ENCODE results near the gene LNP1. TPM values are rescaled to one million over a fixed set of nuclear protein-coding genes. Genes with fewer than 3 reads are reported as not detected.

Gene LNP1
- total RNA-seq, 4 donors from 2014 or later, result 0.64 to 0.97 (median 0.76) TPM; not detected in 1

- H3K36me3 ChIP-seq, result peaks cover 68% of the 10 kb centered on the region
Observed at GRCh38 chr3:100370756-100371155, 30.6 kb upstream of the LNP1 start.

DNA sequence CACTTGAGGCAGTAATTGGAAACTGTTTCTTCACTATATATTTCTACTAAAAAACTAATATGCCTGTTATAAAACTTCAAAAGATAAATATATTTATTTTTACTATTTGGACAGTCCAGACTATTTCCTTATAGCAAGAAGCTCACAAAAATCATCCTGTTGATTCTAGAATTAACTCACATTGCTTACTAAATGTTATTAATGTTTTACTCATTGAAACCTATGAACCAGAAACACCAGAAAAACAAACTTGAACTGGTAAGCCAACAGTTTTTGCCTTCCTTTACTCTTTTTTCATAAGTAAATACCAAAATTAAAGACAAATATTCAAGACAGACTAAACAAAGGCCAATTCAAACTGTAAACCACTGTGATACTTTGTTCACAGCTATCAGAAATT lies 26.8 kb upstream of the LNP1 start:
- no peak for TF ChIP-seq POLR2AphosphoS5 (IDR thresholded peaks at IDR 0.05)
- TF ChIP-seq POLR2A (IDR thresholded peaks at IDR 0.05), result no peak
- no peak for TF ChIP-seq EP300 (IDR thresholded peaks at IDR 0.05)
- TF ChIP-seq, protein P1, sequence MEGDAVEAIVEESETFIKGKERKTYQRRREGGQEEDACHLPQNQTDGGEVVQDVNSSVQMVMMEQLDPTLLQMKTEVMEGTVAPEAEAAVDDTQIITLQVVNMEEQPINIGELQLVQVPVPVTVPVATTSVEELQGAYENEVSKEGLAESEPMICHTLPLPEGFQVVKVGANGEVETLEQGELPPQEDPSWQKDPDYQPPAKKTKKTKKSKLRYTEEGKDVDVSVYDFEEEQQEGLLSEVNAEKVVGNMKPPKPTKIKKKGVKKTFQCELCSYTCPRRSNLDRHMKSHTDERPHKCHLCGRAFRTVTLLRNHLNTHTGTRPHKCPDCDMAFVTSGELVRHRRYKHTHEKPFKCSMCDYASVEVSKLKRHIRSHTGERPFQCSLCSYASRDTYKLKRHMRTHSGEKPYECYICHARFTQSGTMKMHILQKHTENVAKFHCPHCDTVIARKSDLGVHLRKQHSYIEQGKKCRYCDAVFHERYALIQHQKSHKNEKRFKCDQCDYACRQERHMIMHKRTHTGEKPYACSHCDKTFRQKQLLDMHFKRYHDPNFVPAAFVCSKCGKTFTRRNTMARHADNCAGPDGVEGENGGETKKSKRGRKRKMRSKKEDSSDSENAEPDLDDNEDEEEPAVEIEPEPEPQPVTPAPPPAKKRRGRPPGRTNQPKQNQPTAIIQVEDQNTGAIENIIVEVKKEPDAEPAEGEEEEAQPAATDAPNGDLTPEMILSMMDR (IDR thresholded peaks at IDR 0.05), result no peak
- Histone ChIP-seq H3K4me1 (no peaks in the 10 kb centered on the region), H3K27me3 (no peaks in the 10 kb centered on the region), H3K9me3 (no peaks in the 10 kb centered on the region), H3K4me3 (no peak overlapping the region), H3K27ac (no peak overlapping the region), H3K36me3 (peaks cover 76% of the 10 kb centered on the region)
- DNase-seq (ENCODE audit: low spot score in 2 of 2), result no peak

More at GRCh38 chr3:100370756-100371155, 30.6 kb upstream of the LNP1 start:
- DNase-seq (ENCODE audit: low spot score in 2 of 2), result no peak
- H3K27ac ChIP-seq, result no peak overlapping the region
- no peaks in the 10 kb centered on the region for H3K4me1 ChIP-seq
- H3K4me3 ChIP-seq, result no peak overlapping the region
- no peaks in the 10 kb centered on the region for H3K27me3 ChIP-seq
- 94% methylated on average over 1 of the region's 1 CpG for WGBS
- H3K9me3 ChIP-seq, result no peaks in the 10 kb centered on the region
- TF ChIP-seq, protein P1 (IDR thresholded peaks at IDR 0.05), result no peak
- no peak for TF ChIP-seq POLR2A (IDR thresholded peaks at IDR 0.05)
- TF ChIP-seq EP300 (IDR thresholded peaks at IDR 0.05), result no peak
- no peak for TF ChIP-seq POLR2AphosphoS5 (IDR thresholded peaks at IDR 0.05)

DNA sequence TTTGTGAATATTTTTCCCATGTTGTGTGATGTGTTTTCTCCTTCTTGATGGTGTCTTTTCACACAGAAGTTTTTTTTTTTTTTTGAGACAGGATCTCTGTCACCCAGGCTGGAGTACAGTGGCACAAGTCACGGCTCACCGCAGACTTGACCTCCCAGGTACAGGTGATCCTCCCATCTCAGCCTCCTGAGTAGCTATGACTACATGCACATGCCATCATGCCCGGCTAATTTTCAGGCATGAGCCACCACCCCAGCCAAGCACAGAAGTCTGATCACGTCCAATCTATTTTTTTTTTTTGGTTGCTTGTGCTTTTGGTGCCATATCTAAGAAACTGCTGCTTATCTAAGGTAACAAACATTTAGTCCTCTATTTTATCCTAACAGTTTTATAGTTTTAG lies 25.0 kb upstream of the LNP1 start:
- no peaks in the 10 kb centered on the region for H3K4me1 ChIP-seq
- no peak overlapping the region for H3K4me3 ChIP-seq
- TF ChIP-seq EP300 (IDR thresholded peaks at IDR 0.05), result no peak
- TF ChIP-seq POLR2AphosphoS5 (IDR thresholded peaks at IDR 0.05), result no peak
- no peak for TF ChIP-seq POLR2A (IDR thresholded peaks at IDR 0.05)
- TF ChIP-seq, protein P1 (IDR thresholded peaks at IDR 0.05), result no peak
- H3K9me3 ChIP-seq, result no peaks in the 10 kb centered on the region
- no peak for DNase-seq (ENCODE audit: low spot score in 2 of 2)
- peaks cover 77% of the 10 kb centered on the region for H3K36me3 ChIP-seq
- 98% methylated on average over 4 of the region's 4 CpGs for WGBS
- no peak overlapping the region for H3K27ac ChIP-seq
- H3K27me3 ChIP-seq, result no peaks in the 10 kb centered on the region

DNA sequence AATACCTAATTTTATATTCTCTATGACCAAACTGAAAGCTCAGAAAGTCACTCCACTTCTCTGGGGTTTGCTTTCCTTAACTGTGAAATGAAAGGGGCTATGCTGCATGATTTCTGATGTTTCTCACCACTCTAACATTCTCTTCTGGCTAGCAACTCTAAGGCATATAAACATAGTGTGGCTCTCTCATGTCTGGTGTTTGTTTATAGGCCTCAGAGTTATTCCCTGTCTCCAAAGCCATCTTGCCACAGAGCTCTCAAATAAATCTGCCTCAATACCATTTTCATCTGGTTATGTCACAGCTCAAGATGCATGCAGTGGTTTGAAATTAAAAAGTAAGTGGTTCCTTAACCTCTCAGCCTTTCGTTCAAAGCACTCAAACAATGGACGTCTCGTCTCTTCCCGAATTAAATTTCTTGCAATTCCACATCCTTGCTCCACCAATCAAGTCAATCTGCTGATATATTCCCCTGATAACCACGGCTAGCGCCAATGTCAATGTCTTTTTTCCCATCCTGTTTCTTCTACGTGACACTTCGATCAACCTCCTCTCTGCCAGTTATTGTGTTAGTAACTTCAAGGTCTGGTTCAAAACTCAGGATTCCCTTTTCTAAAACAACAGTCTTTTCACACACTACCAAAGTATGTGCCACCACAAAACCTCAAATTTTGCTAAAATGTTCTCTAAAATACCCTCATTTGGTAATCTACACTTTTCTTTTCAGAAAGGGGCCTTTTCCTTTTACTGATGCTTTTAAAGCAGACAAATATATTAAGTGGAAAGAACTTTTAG lies 16.4 kb upstream of the LNP1 start:
- H3K9me3 ChIP-seq, result peaks cover 9% of the 10 kb centered on the region
- H3K27ac ChIP-seq, result no peak overlapping the region
- no peak for DNase-seq (ENCODE audit: low spot score in 2 of 2)
- 83% methylated on average over 8 of the region's 8 CpGs for WGBS
- H3K36me3 ChIP-seq, result peaks cover 53% of the 10 kb centered on the region
- no peak overlapping the region for H3K4me3 ChIP-seq
- no peaks in the 10 kb centered on the region for H3K4me1 ChIP-seq
- TF ChIP-seq EP300 (IDR thresholded peaks at IDR 0.05) (no peak), POLR2A (IDR thresholded peaks at IDR 0.05) (no peak), POLR2AphosphoS5 (IDR thresholded peaks at IDR 0.05) (no peak)
- TF ChIP-seq, protein P1 (IDR thresholded peaks at IDR 0.05), result no peak
- H3K27me3 ChIP-seq, result no peaks in the 10 kb centered on the region

GRCh38 chr3:100386437-100387074 lies 14.8 kb upstream of the LNP1 start:
- Histone ChIP-seq H3K36me3 (peaks cover 42% of the 10 kb centered on the region), H3K4me3 (no peak overlapping the region), H3K4me1 (no peaks in the 10 kb centered on the region), H3K9me3 (peaks cover 9% of the 10 kb centered on the region), H3K27me3 (no peaks in the 10 kb centered on the region), H3K27ac (no peak overlapping the region)
- no peak for DNase-seq (ENCODE audit: low spot score in 2 of 2)
- no peak for TF ChIP-seq POLR2A (IDR thresholded peaks at IDR 0.05)
- TF ChIP-seq, protein P1 (IDR thresholded peaks at IDR 0.05), result no peak
- TF ChIP-seq POLR2AphosphoS5 (IDR thresholded peaks at IDR 0.05), result no peak
- no peak for TF ChIP-seq EP300 (IDR thresholded peaks at IDR 0.05)
